Neural progenitor cell (in vitro differentiated cells): ENCODE results near the gene SEZ6L2.

Experiments used
- EZH2 ChIP-seq: fragments of 200-600 bp; sonication (generic); IDR thresholded peaks from 2 replicates; pipeline ENCODE4 v1.6.1; 2017; ENCODE audit warnings: antibody characterized with exemption, mild to moderate bottlenecking, moderate library complexity
- TF ChIP-seq, protein P1 (sequence below): fragments of 200-600 bp; sonication (generic); IDR thresholded peaks from 2 replicates; pipeline ENCODE4 v1.5.1; 2017; ENCODE audit warnings: antibody characterized with exemption, mild to moderate bottlenecking

DNA sequence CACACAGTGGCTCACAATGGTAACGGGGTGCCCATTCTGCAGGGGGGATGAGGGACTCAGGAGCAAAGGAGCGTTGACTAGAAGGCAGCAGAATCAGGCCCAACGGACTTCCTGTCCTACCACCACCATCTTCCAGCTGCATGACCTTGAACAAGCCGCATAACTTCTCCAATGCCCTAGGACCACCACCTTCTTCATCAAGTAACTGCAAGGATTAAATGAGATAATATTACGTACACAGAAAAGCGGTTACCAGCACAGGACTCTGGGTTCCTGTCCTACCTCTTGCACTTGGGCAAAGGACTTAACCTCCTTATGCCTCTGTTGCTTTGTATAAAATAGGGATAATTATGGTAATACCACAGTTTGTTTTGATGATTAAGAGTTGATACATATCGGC lies 5.6 kb upstream of the SEZ6L2 start:
- TF ChIP-seq, protein P1, sequence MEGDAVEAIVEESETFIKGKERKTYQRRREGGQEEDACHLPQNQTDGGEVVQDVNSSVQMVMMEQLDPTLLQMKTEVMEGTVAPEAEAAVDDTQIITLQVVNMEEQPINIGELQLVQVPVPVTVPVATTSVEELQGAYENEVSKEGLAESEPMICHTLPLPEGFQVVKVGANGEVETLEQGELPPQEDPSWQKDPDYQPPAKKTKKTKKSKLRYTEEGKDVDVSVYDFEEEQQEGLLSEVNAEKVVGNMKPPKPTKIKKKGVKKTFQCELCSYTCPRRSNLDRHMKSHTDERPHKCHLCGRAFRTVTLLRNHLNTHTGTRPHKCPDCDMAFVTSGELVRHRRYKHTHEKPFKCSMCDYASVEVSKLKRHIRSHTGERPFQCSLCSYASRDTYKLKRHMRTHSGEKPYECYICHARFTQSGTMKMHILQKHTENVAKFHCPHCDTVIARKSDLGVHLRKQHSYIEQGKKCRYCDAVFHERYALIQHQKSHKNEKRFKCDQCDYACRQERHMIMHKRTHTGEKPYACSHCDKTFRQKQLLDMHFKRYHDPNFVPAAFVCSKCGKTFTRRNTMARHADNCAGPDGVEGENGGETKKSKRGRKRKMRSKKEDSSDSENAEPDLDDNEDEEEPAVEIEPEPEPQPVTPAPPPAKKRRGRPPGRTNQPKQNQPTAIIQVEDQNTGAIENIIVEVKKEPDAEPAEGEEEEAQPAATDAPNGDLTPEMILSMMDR, result no peak
- no peak for TF ChIP-seq EZH2
